ENCODE data around the gene RFNG.

DNA sequence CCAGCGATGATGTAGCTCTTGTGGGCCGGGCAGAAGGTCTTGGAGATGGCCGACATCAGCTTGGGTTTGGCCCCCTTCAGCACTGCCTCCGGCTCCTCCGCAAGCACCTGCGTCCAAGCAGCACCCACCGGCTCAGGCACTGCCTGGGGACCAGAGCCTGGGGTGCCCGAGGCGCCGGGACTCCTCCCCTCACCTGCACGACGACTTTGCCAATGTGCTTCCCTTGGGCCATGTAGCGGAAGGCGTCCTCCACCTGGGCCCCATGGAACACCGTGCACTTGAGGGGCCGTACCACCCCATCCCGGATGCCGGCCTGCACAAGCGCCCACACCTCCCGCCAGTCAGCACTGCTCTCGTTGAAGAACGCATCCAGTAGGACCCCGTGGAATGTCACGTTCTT lies 31.4 kb upstream of the RFNG start:
- no peak for TF ChIP-seq POLR2A (IDR thresholded peaks at IDR 0.05)
- no peak for TF ChIP-seq CTCF (IDR thresholded peaks at IDR 0.05)
